Cardiac fibroblast (primary cell): ENCODE measurements around the gene SLIT3.
A peak's percentile ranks its signal among the peaks of the same experiment; 100 is the strongest.

Source experiments
- DNase-seq, 2 donors: peaks; one replicate each; pipeline versions ENCODE4 v3.0.0 to v3.0.0-alpha.2; 2010; ENCODE audit warnings: low read depth in 2 of 2
- H3K4me3 ChIP-seq, 2 donors: replicated peaks in 1 of 2; 1 replicate in 1 of 2; 2 replicates in 1 of 2; pipeline ENCODE4 v1.5.1; 2011; ENCODE audit warnings: low read depth in 2 of 2, low read length in 2 of 2, mild to moderate bottlenecking in 2 of 2, moderate library complexity in 1 of 2
- TF ChIP-seq, protein P1 (sequence below): IDR thresholded peaks from one replicate; pipeline ENCODE4 v1.5.1; 2011; ENCODE audit warnings: low read depth, mild to moderate bottlenecking, low read length, inconsistent platforms

The SLIT3 gene

GRCh38 chr5:168770036-168770498 lies 530.9 kb downstream of the SLIT3 start:
- TF ChIP-seq, protein P1, sequence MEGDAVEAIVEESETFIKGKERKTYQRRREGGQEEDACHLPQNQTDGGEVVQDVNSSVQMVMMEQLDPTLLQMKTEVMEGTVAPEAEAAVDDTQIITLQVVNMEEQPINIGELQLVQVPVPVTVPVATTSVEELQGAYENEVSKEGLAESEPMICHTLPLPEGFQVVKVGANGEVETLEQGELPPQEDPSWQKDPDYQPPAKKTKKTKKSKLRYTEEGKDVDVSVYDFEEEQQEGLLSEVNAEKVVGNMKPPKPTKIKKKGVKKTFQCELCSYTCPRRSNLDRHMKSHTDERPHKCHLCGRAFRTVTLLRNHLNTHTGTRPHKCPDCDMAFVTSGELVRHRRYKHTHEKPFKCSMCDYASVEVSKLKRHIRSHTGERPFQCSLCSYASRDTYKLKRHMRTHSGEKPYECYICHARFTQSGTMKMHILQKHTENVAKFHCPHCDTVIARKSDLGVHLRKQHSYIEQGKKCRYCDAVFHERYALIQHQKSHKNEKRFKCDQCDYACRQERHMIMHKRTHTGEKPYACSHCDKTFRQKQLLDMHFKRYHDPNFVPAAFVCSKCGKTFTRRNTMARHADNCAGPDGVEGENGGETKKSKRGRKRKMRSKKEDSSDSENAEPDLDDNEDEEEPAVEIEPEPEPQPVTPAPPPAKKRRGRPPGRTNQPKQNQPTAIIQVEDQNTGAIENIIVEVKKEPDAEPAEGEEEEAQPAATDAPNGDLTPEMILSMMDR: no peak
- no peak for DNase-seq
- H3K4me3 ChIP-seq: no peak overlapping the region

GRCh38 chr5:168768172-168768571 lies 532.8 kb downstream of the SLIT3 start:
- TF ChIP-seq, protein P1: no peak
- DNase-seq: no peak
- H3K4me3 ChIP-seq: no peak overlapping the region

GRCh38 chr5:168766426-168766700 lies 534.6 kb downstream of the SLIT3 start:
- TF ChIP-seq, protein P1: no peak
- H3K4me3 ChIP-seq: no peak overlapping the region
- DNase-seq: no peak

DNA sequence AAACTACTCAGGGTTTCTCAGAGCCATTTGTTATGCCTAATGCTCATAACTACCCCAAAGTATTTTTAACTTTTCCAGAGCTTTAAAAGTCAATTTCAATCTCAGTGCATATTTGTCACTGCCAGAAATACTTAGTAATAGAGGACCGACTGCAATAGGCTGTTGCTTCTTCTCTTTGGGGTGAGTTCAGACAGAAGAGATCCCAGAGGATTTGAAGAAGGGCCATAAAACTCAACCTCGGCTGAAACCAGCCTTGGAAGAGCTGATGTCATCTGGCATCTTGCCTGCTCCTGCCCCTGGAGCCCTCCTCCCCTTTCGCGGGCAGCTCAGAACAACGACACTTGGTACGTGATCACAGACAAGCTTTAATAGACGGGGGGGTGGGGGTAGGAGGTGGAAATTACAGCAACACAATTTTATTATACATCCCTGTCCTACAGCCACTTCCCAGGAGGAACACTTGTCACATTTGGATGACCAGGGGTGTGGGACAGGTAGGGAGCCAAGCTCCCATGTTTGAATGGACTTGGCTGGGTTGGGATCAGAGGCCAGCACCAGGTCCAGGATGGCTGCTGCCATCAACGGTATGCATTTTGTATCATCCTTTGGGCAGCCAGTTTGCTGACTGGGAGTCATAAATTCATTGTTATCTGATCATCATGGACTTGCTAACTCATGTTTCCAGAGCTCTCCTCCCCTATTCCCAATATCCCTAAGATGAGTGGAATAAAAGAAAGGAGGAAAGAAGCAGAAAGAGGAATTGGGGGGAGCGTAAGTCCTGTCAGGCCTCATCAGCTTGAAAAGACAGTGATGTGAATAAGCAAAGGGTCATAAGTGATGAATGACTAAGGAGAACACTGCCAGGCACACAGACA lies 535.2 kb downstream of the SLIT3 start:
- no peak overlapping the region for H3K4me3 ChIP-seq
- DNase-seq: peak; percentile 38 to 42
- TF ChIP-seq, protein P1: no peak

DNA sequence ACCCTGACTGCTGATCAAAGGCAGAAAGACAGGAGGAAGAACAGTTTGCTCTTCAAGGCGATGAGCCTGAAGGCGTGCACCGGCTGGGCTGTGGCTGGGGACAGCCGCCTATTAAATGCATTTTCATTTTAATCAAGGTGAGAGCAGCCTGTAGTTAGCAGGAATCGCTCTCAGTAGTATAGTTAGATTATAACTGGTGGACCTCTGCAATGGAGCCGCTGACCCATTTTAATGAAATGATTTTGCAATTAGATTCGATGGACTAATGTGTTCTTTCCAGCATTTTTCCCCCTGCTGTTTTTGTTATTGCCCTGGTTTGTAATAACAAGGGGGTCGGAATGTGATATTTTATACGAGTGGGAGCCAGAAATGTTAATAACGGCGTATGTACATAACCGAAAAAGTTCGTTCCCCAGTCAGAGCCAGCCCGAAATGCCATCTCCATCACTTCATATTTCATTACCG lies 535.8 kb downstream of the SLIT3 start:
- TF ChIP-seq, protein P1: no peak
- no peak overlapping the region for H3K4me3 ChIP-seq
- DNase-seq: no peak

- DNase-seq: no peak
- no peak overlapping the region for H3K4me3 ChIP-seq
Measured at GRCh38 chr5:168756453-168757391, 544.2 kb downstream of the SLIT3 start.

More at GRCh38 chr5:168756453-168757391, 544.2 kb downstream of the SLIT3 start:
- TF ChIP-seq, protein P1: no peak
